GM19395 (cell line): ENCODE measurements around the gene NME2.

Experiments used
- ATAC-seq: cut with Tn5 transposase; IDR thresholded peaks from one replicate; pipeline ENCODE4 v1.9.1; 2021; ENCODE audit warnings: mild to moderate bottlenecking, moderate library complexity; ENCODE audit not compliant: unreplicated experiment

The NME2 gene

DNA sequence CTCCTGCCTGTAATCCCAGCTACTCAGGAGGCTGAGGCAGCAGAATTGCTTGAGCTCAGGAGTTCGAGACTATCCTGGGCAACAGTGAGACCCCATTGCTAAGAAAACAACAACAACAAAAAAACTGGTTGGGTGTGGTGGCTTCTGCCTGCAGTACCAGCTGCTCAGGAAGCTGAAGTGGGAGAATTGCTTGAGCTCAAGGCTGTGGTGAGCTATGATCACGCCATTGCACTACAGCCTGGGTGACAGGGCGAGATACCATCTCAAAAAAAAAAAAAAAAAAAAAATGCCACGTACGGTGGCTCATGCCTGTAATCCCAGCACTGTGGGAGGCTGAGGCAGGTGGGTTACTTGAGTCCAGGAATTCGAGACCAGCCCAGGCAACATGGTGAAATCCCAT lies 34.1 kb downstream of the NME2 start:
- no peak for ATAC-seq

DNA sequence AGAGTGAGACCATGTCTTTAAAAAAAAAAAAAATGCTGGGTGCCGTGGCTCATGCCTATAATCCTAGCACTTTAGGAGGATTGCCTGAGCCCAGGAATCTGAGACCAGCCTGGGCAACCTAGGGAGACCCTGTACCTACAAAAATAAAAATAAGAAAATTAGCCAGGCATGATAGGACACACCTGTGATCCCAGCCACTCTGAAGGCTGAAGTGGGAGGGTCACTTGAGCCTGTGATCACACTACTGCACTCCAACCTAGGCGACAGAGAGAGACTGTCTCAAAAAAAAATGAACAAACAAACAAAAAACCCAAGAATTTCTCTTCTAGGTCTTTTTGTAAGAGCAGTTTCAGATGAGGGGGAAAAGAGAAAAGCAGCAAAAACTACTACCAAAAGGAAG lies 34.6 kb downstream of the NME2 start:
- ATAC-seq, result no peak

DNA sequence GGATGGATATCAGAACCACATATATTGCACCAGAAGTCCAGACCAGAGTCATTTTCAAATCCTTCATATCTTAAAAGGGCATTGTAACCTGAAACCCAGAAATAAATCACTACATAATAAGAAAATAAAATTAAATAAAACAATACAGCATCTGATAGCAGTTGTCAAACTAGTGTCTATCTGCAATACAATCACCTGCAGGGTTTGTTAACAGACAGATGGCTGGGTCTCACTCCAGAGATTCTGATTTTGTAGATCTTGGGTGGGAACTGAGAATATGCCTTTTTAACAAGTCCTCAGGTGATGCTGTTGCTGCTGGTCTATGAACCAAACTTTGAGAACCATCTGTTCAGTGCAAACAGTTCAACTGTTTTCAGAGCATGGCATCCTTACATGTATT lies 37.6 kb downstream of the NME2 start:
- no peak for ATAC-seq

DNA sequence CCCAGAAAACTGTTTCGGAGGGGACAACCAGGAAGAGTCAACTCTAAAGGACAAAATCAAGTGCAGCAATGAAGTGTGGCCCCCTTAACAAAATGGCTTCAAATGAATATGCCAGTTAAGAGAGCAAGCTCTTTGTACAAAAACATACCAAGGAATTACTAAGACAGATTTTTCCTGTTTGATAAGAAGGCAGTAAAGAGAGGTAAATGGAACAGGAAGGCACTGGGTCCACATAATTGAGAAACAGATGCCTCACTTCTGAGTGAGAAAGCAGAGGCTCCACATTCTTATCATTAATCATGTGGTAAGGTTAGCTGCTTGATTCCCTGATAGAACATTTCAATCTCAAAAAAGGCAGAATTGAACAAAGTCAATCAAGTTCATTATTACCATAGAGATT lies 48.7 kb downstream of the NME2 start:
- no peak for ATAC-seq

DNA sequence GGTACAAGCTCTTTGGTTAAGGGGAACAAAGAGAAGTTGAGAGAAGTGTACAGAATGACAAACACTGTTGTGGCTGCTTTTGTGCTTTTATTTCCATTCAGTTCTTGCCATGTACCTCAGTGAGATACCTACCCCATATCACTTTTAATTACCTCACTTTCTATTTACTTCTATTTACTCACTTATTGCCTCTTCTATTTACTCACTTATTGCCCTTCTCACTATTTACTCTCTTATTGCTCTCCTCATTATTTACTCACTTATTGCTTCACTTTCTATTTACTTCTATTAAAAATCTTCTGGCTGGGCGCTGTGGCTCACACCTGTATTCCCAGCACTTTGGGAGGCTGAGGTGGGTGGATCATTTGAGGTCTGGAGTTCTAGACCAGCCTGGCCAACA lies 51.7 kb downstream of the NME2 start:
- ATAC-seq, result no peak

DNA sequence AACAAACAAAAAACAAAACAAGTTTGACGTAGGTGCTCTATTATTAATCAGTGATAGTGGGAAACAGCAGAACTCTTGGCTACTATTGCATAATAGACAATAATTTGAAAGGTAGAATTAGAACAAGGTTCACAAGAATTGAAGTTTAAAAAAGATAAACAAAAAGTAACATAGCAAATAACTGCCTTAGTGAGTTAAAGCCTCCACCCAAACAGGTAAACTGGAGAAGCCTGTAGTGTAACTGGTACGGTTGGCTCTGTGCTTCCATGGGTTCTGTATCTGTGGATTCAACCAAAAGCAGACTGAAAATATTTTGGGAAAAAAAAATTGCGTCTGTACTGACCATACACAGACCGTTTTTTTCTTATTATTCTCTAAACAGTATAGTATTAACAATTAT lies 55.1 kb downstream of the NME2 start:
- no peak for ATAC-seq
